Measurements from ENCODE around the gene SHANK1.
"Not testable (repeated sequence)": the region's sequence is repeated elsewhere in the genome, so short reads cannot be mapped to it uniquely, and the experiment has no call there.

DNA sequence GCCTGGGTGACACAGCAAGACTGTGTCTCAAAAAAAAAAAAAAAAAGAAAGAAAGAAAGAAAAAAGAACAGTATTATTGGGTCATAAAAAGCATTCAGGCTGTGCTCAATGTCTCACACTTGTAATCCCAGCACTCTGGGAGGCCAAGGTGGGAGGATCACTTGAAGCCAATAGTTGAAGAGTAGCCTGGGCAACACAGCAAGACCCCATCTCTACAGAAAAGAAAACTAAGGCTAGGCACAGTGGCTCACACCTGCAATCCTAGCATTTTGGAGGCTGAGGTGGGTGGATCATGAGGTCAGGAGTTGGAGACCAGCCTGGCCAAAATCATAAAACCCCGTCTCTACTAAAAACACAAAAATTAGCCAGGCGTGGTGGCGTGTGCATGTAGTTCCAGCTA is 38.0 kb upstream of the SHANK1 start:
- TF ChIP-seq, protein P1, sequence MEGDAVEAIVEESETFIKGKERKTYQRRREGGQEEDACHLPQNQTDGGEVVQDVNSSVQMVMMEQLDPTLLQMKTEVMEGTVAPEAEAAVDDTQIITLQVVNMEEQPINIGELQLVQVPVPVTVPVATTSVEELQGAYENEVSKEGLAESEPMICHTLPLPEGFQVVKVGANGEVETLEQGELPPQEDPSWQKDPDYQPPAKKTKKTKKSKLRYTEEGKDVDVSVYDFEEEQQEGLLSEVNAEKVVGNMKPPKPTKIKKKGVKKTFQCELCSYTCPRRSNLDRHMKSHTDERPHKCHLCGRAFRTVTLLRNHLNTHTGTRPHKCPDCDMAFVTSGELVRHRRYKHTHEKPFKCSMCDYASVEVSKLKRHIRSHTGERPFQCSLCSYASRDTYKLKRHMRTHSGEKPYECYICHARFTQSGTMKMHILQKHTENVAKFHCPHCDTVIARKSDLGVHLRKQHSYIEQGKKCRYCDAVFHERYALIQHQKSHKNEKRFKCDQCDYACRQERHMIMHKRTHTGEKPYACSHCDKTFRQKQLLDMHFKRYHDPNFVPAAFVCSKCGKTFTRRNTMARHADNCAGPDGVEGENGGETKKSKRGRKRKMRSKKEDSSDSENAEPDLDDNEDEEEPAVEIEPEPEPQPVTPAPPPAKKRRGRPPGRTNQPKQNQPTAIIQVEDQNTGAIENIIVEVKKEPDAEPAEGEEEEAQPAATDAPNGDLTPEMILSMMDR (IDR thresholded peaks at IDR 0.05): not testable (repeated sequence)
- TF ChIP-seq POLR2AphosphoS5, POLR2A, EP300 (IDR thresholded peaks at IDR 0.05): not testable (repeated sequence)

Data from suprapubic skin (tissue), 4 donors.